Measurements from ENCODE around the gene TCF20. TPM values are rescaled to one million over a fixed set of nuclear protein-coding genes. Genes with fewer than 3 reads are reported as not detected.

The TCF20 gene
- polyA plus RNA-seq, 1 of the 3 experiments (the other 2 are of a cell fraction) = 8.5 TPM

GRCh38 chr22:42319386-42319785 lies 48.9 kb upstream of the TCF20 start:
- no peak for TF ChIP-seq PBX3 (IDR thresholded peaks at IDR 0.05)
- TF ChIP-seq MXI1 (IDR thresholded peaks at IDR 0.05; ENCODE audit: low read depth, low read length) = no peak
- no peak for TF ChIP-seq CTCF (IDR thresholded peaks at IDR 0.05)
- ChIA-PET CTCF (interaction anchor here (0.6 to 1.2 kb wide), 2 partner anchors 10 to 74 kb away, joined by 3 read pairs; no protein-coding TSS in a partner anchor), POLR2A (no interaction called here)
- H3K9me3 ChIP-seq = no peaks in the 10 kb centered on the region
- no peak for DNase-seq
- no peaks in the 10 kb centered on the region for H3K79me2 ChIP-seq (ENCODE audit: insufficient read depth)
- H3K9me2 ChIP-seq = no peaks in the 10 kb centered on the region
- H3K27ac ChIP-seq (ENCODE audit: low read depth in 2 of 2, low read length in 1 of 2) = no peak overlapping the region
- no peaks in the 10 kb centered on the region for H4K20me1 ChIP-seq (ENCODE audit: insufficient read depth)
- WGBS (ENCODE audit: low lambda C conversion rate) = 80% methylated on average over 2 of the region's 6 CpGs
- H3K4me1 ChIP-seq (ENCODE audit: control insufficient read depth in 1 of 2, insufficient read depth in 2 of 2, low read depth in 1 of 2, low read length in 1 of 2) = peaks cover 0 to 24% of the 10 kb centered on the region in 2 experiments; a peak in 1 of 4 replicates
- H3K27me3 ChIP-seq (ENCODE audit: insufficient read depth) = no peaks in the 10 kb centered on the region
- no peaks in the 10 kb centered on the region for H3K36me3 ChIP-seq (replicated peaks in 1 of 2; ENCODE audit: control insufficient read depth in 1 of 2, insufficient read depth in 2 of 2, low read length in 1 of 2)
- H3K9ac ChIP-seq = no peak overlapping the region
- no peaks in the 10 kb centered on the region for H3F3A ChIP-seq (replicated peaks; ENCODE audit: insufficient read depth)
- no peak overlapping the region for H3K4me3 ChIP-seq (ENCODE audit: low read depth in 2 of 2, low read length in 1 of 2)
- H2AFZ ChIP-seq (ENCODE audit: low read depth) = no peak overlapping the region
- no peak overlapping the region for H3K4me2 ChIP-seq

GRCh38 chr22:42318967-42319366 lies 48.5 kb upstream of the TCF20 start:
- Histone ChIP-seq H3K9me3 (no peaks in the 10 kb centered on the region), H3K4me1 (ENCODE audit: control insufficient read depth in 1 of 2, insufficient read depth in 2 of 2, low read depth in 1 of 2, low read length in 1 of 2) (peaks cover 0 to 28% of the 10 kb centered on the region in 2 experiments; a peak in 1 of 4 replicates), H3K4me2 (no peak overlapping the region), H3F3A (replicated peaks; ENCODE audit: insufficient read depth) (no peaks in the 10 kb centered on the region), H4K20me1 (ENCODE audit: insufficient read depth) (no peaks in the 10 kb centered on the region), H3K36me3 (replicated peaks in 1 of 2; ENCODE audit: control insufficient read depth in 1 of 2, insufficient read depth in 2 of 2, low read length in 1 of 2) (no peaks in the 10 kb centered on the region), H3K4me3 (ENCODE audit: low read depth in 2 of 2, low read length in 1 of 2) (no peak overlapping the region), H3K79me2 (ENCODE audit: insufficient read depth) (no peaks in the 10 kb centered on the region), H3K27ac (ENCODE audit: low read depth in 2 of 2, low read length in 1 of 2) (no peak overlapping the region), H2AFZ (ENCODE audit: low read depth) (no peak overlapping the region), H3K9me2 (no peaks in the 10 kb centered on the region), H3K9ac (no peak overlapping the region), H3K27me3 (ENCODE audit: insufficient read depth) (no peaks in the 10 kb centered on the region)
- POLR2A ChIA-PET = no interaction called here
- DNase-seq = no peak
- 0% methylated on average over 1 of the region's 3 CpGs for WGBS (ENCODE audit: low lambda C conversion rate)
- CTCF ChIA-PET = interaction anchor here (0.6 to 1.3 kb wide), 4 partner anchors 10 to 125 kb away, joined by 3 to 5 read pairs (median 3); no protein-coding TSS in a partner anchor
- no peak for TF ChIP-seq USF2 (IDR thresholded peaks at IDR 0.05; ENCODE audit: borderline replicate concordance, low read depth, low read length)
- no peak for TF ChIP-seq SMC3 (IDR thresholded peaks at IDR 0.05; ENCODE audit: low read depth, low read length)
- no peak for TF ChIP-seq YY1 (IDR thresholded peaks at IDR 0.05; ENCODE audit: low read depth)
- no peak for TF ChIP-seq ZBTB33 (IDR thresholded peaks at IDR 0.05; ENCODE audit: borderline replicate concordance, low read depth)
- no peak for TF ChIP-seq PBX3 (IDR thresholded peaks at IDR 0.05)
- no peak for TF ChIP-seq NFIC (IDR thresholded peaks at IDR 0.05; ENCODE audit: borderline replicate concordance)
- no peak for TF ChIP-seq FOXM1 (IDR thresholded peaks at IDR 0.05; ENCODE audit: low read depth)
- TF ChIP-seq CTCF (IDR thresholded peaks at IDR 0.05) = no peak
- TF ChIP-seq MAX (IDR thresholded peaks at IDR 0.05; ENCODE audit: low read depth) = no peak
- no peak for TF ChIP-seq GABPA (IDR thresholded peaks at IDR 0.05; ENCODE audit: low read depth)
- TF ChIP-seq FOXJ3 (CRISPR knock-in tag; IDR thresholded peaks at IDR 0.05) = no peak
- TF ChIP-seq RFX5 (IDR thresholded peaks at IDR 0.05; ENCODE audit: low read length) = no peak
- TF ChIP-seq RXRA (IDR thresholded peaks at IDR 0.05; ENCODE audit: borderline replicate concordance, low read depth) = no peak

All from SK-N-SH (cell line).